Aorta (tissue), 4 donors: Measurements from ENCODE around the gene MRGPRX4. TPM values are rescaled to one million over a fixed set of nuclear protein-coding genes. Genes with fewer than 3 reads are reported as not detected.

ENCODE experiments used
- polyA plus RNA-seq, 2 donors: library from polyadenylated mRNA; stranded (reverse); fragments of 200-250 nt; gene quantifications; one replicate each; pipeline ENCODE4 v1.2.3, GENCODE V29; 2013
- total RNA-seq, 2 donors: library from RNA; stranded (reverse); fragmentation: NEBNext Ultra II Directional; extraction: Animal tissue kit (Norgen Biotek cat#: 25700); gene quantifications; one replicate each; pipeline ENCODE4 v1.2.1, GENCODE V29; 2021
- donor health status: healthy with polysubstance abuse.
- donor health status: Bipolar disorder and iron deficiency.
- donor health status: DM: no; HTN: no; CAD: no.
- donor health status: DM: yes; HTN: yes; CAD: no.

Gene MRGPRX4
- total and polyA plus RNA-seq, 4 donors: not detected

Other genes with a start within 250 kb of the MRGPRX4 start
- gene SERGEF, start 159.8 kb upstream of the MRGPRX4 start, total RNA-seq: 10 to 100 TPM; 43.1 to 48.3 TPM
- gene SERGEF, start 159.8 kb upstream of the MRGPRX4 start, polyA plus RNA-seq: 100 to 1,000 TPM in 1 of 2 donors, 10 to 100 TPM in 1; 97.3 to 137 TPM
- gene TPH1, start 126.6 kb upstream of the MRGPRX4 start, total RNA-seq: 10 to 100 TPM; 14.9 to 20.0 TPM
- 10 to 100 TPM in 1 of 2 donors, 1 to 10 TPM in 1; 5.2 to 22.7 TPM for gene TPH1, start 126.6 kb upstream of the MRGPRX4 start, polyA plus RNA-seq
- 10 to 100 TPM in 1 of 2 donors, 1 to 10 TPM in 1; 9.3 to 15.8 TPM for gene SAAL1, start 66.8 kb upstream of the MRGPRX4 start, total RNA-seq
- 10 to 100 TPM in 1 of 2 donors, 1 to 10 TPM in 1; 4.0 to 15.7 TPM for gene SAAL1, start 66.8 kb upstream of the MRGPRX4 start, polyA plus RNA-seq
- not detected for gene MRGPRX3, start 40.3 kb upstream of the MRGPRX4 start, total RNA-seq
- gene MRGPRX3, start 40.3 kb upstream of the MRGPRX4 start, polyA plus RNA-seq: not detected
- gene SAA4, start 64.0 kb downstream of the MRGPRX4 start, total RNA-seq: under 1 TPM in 1 of 2 donors, not detected in 1; 0.84 TPM
- gene SAA4, start 64.0 kb downstream of the MRGPRX4 start, polyA plus RNA-seq: 1 to 10 TPM in 1 of 2 donors, not detected in 1; 2.1 TPM
- 10 to 100 TPM; 21.8 to 26.3 TPM for gene SAA2, start 75.8 kb downstream of the MRGPRX4 start, total RNA-seq
- gene SAA2, start 75.8 kb downstream of the MRGPRX4 start, polyA plus RNA-seq: 1 to 10 TPM in 1 of 2 donors, not detected in 1; 1.3 TPM
- 100 to 1,000 TPM in 1 of 2 donors, 10 to 100 TPM in 1; 69.0 to 161 TPM for gene SAA1, start 93.4 kb downstream of the MRGPRX4 start, total RNA-seq
- gene SAA1, start 93.4 kb downstream of the MRGPRX4 start, polyA plus RNA-seq: 10 to 100 TPM in 1 of 2 donors, 1 to 10 TPM in 1; 6.5 to 12.3 TPM
- 10 to 100 TPM; 22.6 to 25.5 TPM for gene HPS5, start 149.3 kb downstream of the MRGPRX4 start, total RNA-seq
- gene HPS5, start 149.3 kb downstream of the MRGPRX4 start, polyA plus RNA-seq: 10 to 100 TPM; 12.2 to 22.5 TPM
- gene GTF2H1, start 149.7 kb downstream of the MRGPRX4 start, total RNA-seq: 10 to 100 TPM; 39.3 to 53.3 TPM
- 10 to 100 TPM; 35.6 to 38.2 TPM for gene GTF2H1, start 149.7 kb downstream of the MRGPRX4 start, polyA plus RNA-seq
- gene LDHA, start 221.7 kb downstream of the MRGPRX4 start, total RNA-seq: 100 to 1,000 TPM; 590 to 591 TPM
- gene LDHA, start 221.7 kb downstream of the MRGPRX4 start, polyA plus RNA-seq: 100 to 1,000 TPM; 539 to 584 TPM
- under 1 TPM in 1 of 2 donors, not detected in 1; 0.60 TPM for gene LDHC, start 239.5 kb downstream of the MRGPRX4 start, total RNA-seq
- under 1 TPM in 1 of 2 donors, not detected in 1; 0.56 TPM for gene LDHC, start 239.5 kb downstream of the MRGPRX4 start, polyA plus RNA-seq